ENCODE results near the gene PBX3.

PBX3 gene

GRCh38 chr9:125995706-125996105, 248.5 kb downstream of the PBX3 start:
- no peak for DNase-seq (ENCODE audit: low read depth)

- no peak for DNase-seq (ENCODE audit: low read depth)
Measured at GRCh38 chr9:125996791-125997190, 249.6 kb downstream of the PBX3 start.

- no peak for DNase-seq (ENCODE audit: low read depth)
Measured at GRCh38 chr9:125997196-125997823, 250.1 kb downstream of the PBX3 start.

GRCh38 chr9:125998837-125999503, 251.8 kb downstream of the PBX3 start:
- DNase-seq (ENCODE audit: low read depth): no peak

- no peak for DNase-seq (ENCODE audit: low read depth)
Measured at GRCh38 chr9:125999504-125999881, 252.3 kb downstream of the PBX3 start.

GRCh38 chr9:126000256-126000655, 253.1 kb downstream of the PBX3 start:
- no peak for DNase-seq (ENCODE audit: low read depth)

- DNase-seq (ENCODE audit: low read depth): no peak
Measured at GRCh38 chr9:126000731-126001580, 253.8 kb downstream of the PBX3 start.

GRCh38 chr9:126001581-126002225, 254.5 kb downstream of the PBX3 start:
- DNase-seq (ENCODE audit: low read depth): no peak

GRCh38 chr9:126002476-126003350, 255.5 kb downstream of the PBX3 start:
- no peak for DNase-seq (ENCODE audit: low read depth)

GRCh38 chr9:126009047-126009446, 261.9 kb downstream of the PBX3 start:
- DNase-seq (ENCODE audit: low read depth): no peak

GRCh38 chr9:126014726-126015125, 267.6 kb downstream of the PBX3 start:
- no peak for DNase-seq (ENCODE audit: low read depth)

- no peak for DNase-seq (ENCODE audit: low read depth)
Measured at GRCh38 chr9:126015424-126015823, 268.3 kb downstream of the PBX3 start.

GRCh38 chr9:126016579-126017290, 269.6 kb downstream of the PBX3 start:
- DNase-seq (ENCODE audit: low read depth): no peak
